Activated naive CD4-positive, alpha-beta T cell treated with anti-CD3 and anti-CD28 coated beads, Interleukin-2, amount 10 ng/mL, durations not matched to agents 7 days and 5 days (primary cell): ENCODE data around the gene DNAH2.

Source experiments
- CTCF ChIA-PET: fragments of 350-600 bp; sonication (Branson Sonifier 250); formaldehyde crosslinking; loops from one replicate; lab custom pipeline; 2021; ENCODE audit warnings: antibody characterized with exemption; lab: Charles Lee
- DNase-seq: peaks from one replicate; pipeline ENCODE4 v3.0.0-alpha.2; 2020
- H3K27ac Mint-ChIP-seq: one replicate; pipeline ENCODE4 v1.8.0; 2021; ENCODE audit warnings: mild to moderate bottlenecking, moderate library complexity, mixed read lengths
- H3K27me3 Mint-ChIP-seq: one replicate; pipeline ENCODE4 v1.8.0; 2021; ENCODE audit warnings: mild to moderate bottlenecking, mixed read lengths
- H3K36me3 Mint-ChIP-seq: one replicate; pipeline ENCODE4 v1.8.0; 2021; ENCODE audit warnings: mixed read lengths
- H3K4me1 Mint-ChIP-seq: one replicate; pipeline ENCODE4 v1.8.0; 2021; ENCODE audit warnings: mixed read lengths
- H3K4me3 Mint-ChIP-seq: one replicate; pipeline ENCODE4 v1.8.0; 2021; ENCODE audit warnings: mild to moderate bottlenecking, moderate library complexity, mixed read lengths
- H3K9me3 Mint-ChIP-seq: one replicate; pipeline ENCODE4 v1.8.0; 2021; ENCODE audit warnings: mixed read lengths

Gene DNAH2

DNA sequence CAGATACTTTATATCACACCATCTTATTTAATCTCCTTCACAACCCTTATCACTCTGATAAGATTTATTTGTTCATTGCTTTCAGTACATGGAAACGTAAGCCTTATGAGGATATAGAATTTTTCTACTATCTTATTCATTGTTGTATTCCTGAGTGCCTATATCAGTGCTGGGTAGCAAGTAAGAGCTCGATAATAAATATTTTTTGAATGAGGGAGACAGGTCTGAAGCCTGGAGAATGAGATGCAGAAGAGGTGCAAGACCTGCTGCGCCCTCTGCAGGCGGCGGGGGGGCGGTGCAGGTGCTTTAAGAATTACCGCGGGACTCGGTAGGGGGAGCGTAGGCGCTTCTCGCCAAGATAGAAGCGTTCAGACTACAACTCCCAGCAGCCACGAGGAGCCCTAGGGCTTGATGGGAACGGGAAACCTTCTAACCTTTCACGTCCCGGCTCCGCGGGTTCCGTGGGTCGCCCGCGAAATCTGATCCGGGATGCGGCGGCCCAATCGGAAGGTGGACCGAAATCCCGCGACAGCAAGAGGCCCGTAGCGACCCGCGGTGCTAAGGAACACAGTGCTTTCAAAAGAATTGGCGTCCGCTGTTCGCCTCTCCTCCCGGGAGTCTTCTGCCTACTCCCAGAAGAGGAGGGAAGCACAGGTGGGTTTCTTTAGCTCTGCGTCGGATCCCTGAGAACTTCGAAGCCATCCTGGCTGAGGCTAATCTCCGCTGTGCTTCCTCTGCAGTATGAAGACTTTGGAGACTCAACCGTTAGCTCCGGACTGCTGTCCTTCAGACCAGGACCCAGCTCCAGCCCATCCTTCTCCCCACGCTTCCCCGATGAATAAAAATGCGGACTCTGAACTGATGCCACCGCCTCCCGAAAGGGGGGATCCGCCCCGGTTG, 29.4 kb upstream of the DNAH2 start, which contains the start of gene WRAP53:
TSS of gene WRAP53 (plus strand) at position 570 of the 900 bp plus-strand sequence. CDS start at position 742, 172 bp downstream.
- peaks cover 42% of the 10 kb centered on the region for H3K4me1 Mint-ChIP-seq
- peak within 1 kb of the TSS; percentile 93 for H3K4me3 Mint-ChIP-seq
- H3K27me3 Mint-ChIP-seq, result peaks cover 5% of the 10 kb centered on the region
- H3K27ac Mint-ChIP-seq, result peak within 1 kb of the TSS; percentile 98
- no peaks in the 10 kb centered on the region for H3K9me3 Mint-ChIP-seq
- peak; percentile 97 for DNase-seq
- CTCF ChIA-PET, result interaction anchor here (0.6 to 4.1 kb wide), 24 partner anchors 15 to 335 kb away, joined by 3 to 60 read pairs (median 6); partner anchors contain the start of genes FXR2, MPDU1, SAT2 and SENP3
- H3K36me3 Mint-ChIP-seq, result peaks cover 30% of the 10 kb centered on the region

- H3K27me3 Mint-ChIP-seq, result peaks cover 5% of the 10 kb centered on the region
- H3K4me1 Mint-ChIP-seq, result peaks cover 39% of the 10 kb centered on the region
- CTCF ChIA-PET, result interaction anchor here (1.9 to 4.1 kb wide), 6 partner anchors 22 to 174 kb away, joined by 7 to 60 read pairs (median 19); partner anchors contain the start of genes SAT2 and SHBG
- H3K9me3 Mint-ChIP-seq, result no peaks in the 10 kb centered on the region
- peak overlapping the region; percentile 98 for H3K27ac Mint-ChIP-seq
- peak overlapping the region; percentile 93 for H3K4me3 Mint-ChIP-seq
- H3K36me3 Mint-ChIP-seq, result peaks cover 30% of the 10 kb centered on the region
- no peak for DNase-seq
Observed at GRCh38 chr17:7688808-7689316, 28.7 kb upstream of the DNAH2 start.

DNA sequence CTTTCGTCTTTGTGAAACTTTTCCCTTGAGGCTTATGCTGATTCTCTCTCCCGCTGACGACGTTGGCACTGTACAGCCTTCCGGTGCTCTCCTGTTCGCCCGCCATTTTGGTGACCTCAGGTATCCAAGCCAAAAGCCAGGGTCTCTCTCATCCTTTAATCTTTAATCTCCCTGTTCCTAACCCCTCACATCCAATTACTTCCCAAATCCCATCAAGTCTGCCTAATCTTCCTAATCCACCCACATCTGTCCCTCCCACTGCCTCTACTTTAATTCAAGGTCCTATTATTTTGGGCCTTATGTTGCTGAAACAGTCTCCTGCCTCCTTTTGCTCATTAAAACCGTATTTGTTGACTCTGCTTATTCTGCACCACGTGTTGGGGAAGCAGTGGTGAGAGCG, 22.0 kb upstream of the DNAH2 start:
- CTCF ChIA-PET, result no interaction called here
- no peak for DNase-seq
- no peak overlapping the region for H3K27ac Mint-ChIP-seq
- H3K9me3 Mint-ChIP-seq, result no peaks in the 10 kb centered on the region
- H3K4me3 Mint-ChIP-seq, result no peak overlapping the region
- H3K36me3 Mint-ChIP-seq, result peaks cover 22% of the 10 kb centered on the region
- no peaks in the 10 kb centered on the region for H3K4me1 Mint-ChIP-seq
- no peaks in the 10 kb centered on the region for H3K27me3 Mint-ChIP-seq

DNA sequence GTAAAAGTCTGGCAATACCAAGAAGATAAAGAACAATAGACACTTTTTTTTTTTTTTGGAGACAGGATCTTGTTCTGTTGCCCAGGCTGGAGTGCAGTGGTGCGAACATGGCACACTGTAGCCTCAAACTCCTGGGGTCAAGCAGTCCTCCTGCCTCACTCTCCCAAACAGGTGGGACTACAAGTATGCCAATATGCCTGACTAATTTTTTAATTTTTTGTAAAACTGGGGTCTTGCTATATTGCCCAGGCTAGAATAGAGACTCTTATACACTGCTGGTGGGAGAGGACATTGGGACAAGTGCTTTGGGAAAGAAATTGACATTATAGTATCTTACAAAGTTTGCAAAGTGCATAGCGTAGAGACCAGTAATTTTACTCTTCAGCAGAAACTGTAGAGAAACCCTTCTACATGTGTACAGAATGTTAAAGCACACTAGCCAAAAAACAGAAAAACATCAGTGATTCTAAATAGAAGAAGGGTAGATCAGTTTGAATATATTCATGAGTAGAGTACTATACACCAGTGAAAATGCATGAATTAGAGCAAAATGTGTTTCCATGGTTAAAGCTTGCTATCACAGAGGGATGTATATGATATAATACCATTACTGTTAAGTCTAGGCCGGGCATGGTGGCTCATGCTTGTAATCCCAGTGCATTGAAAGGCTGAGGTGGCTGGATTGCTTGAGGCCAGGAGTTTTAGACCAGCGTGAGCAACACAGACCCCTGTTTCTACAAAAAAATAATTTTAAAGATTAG, 19.5 kb upstream of the DNAH2 start:
- no peak for DNase-seq
- Mint-ChIP-seq H3K4me1 (no peaks in the 10 kb centered on the region), H3K4me3 (no peak overlapping the region), H3K27me3 (peaks cover 5% of the 10 kb centered on the region), H3K27ac (no peak overlapping the region), H3K36me3 (peaks cover 27% of the 10 kb centered on the region), H3K9me3 (no peaks in the 10 kb centered on the region)
- CTCF ChIA-PET, result no interaction called here

DNA sequence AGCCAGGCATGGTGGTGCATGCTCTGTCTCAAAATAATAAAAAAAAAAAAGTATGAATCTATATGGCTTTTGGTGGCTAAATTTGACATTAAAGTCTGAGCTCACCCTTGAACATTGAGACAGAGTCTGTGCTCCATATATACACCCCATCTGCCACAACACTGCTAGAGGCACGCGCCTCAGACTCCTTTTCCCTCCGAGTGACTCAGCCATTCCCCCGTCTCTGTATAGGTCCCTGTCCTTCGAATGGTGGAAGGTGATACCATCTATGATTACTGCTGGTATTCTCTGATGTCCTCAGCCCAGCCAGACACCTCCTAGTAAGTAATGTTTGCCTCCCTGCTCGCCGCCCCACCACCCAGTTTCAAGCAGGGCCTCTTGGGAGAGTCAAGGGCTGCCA, 17.0 kb upstream of the DNAH2 start:
- H3K36me3 Mint-ChIP-seq, result peaks cover 24% of the 10 kb centered on the region
- H3K4me1 Mint-ChIP-seq, result peaks cover 7% of the 10 kb centered on the region
- no peak for DNase-seq
- H3K27me3 Mint-ChIP-seq, result peaks cover 30% of the 10 kb centered on the region
- no peak overlapping the region for H3K4me3 Mint-ChIP-seq
- CTCF ChIA-PET, result no interaction called here
- H3K9me3 Mint-ChIP-seq, result no peaks in the 10 kb centered on the region
- no peak overlapping the region for H3K27ac Mint-ChIP-seq

DNA sequence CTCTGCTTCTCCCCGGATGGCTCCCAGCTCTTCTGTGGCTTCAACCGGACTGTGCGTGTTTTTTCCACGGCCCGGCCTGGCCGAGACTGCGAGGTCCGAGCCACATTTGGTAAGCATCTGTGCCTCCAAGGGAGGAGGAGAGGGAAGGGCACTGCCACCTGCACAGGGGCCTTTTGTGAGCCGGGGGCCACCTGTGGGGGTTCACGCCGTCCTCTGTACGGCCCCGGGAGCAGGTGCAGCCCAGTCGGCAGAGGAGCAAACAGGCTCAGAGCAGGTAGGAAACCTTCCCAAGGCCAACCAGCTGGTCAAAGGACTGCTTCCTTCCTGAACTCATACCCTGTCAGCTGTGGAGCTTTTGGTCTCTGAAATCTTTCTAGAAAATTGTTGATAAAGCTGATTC, 15.9 kb upstream of the DNAH2 start:
- Mint-ChIP-seq H3K4me3 (no peak overlapping the region), H3K36me3 (peaks cover 19% of the 10 kb centered on the region), H3K9me3 (no peaks in the 10 kb centered on the region), H3K4me1 (peaks cover 11% of the 10 kb centered on the region), H3K27me3 (peaks cover 42% of the 10 kb centered on the region), H3K27ac (no peak overlapping the region)
- CTCF ChIA-PET, result no interaction called here
- no peak for DNase-seq

GRCh38 chr17:7702776-7703175, 14.8 kb upstream of the DNAH2 start:
- no peak for DNase-seq
- Mint-ChIP-seq H3K9me3 (no peaks in the 10 kb centered on the region), H3K27ac (no peak overlapping the region), H3K4me3 (no peak overlapping the region), H3K36me3 (peaks cover 17% of the 10 kb centered on the region), H3K27me3 (peaks cover 53% of the 10 kb centered on the region), H3K4me1 (peaks cover 11% of the 10 kb centered on the region)
- CTCF ChIA-PET, result no interaction called here

GRCh38 chr17:7703584-7704479, 13.7 kb upstream of the DNAH2 start:
- CTCF ChIA-PET, result interaction anchor here (1.0 kb wide), 1 partner anchor 40 kb away, joined by 3 read pairs; no protein-coding TSS in a partner anchor
- no peaks in the 10 kb centered on the region for H3K9me3 Mint-ChIP-seq
- H3K27me3 Mint-ChIP-seq, result peaks cover 62% of the 10 kb centered on the region

GRCh38 chr17:7704601-7705268, 12.8 kb upstream of the DNAH2 start, which contains the start of gene EFNB3:
Gene EFNB3, plus strand, starts transcription at chr17:7705202. Its CDS starts 397 bp downstream, at chr17:7705599.
- Mint-ChIP-seq H3K27ac (no peak within 1 kb of the TSS), H3K9me3 (no peaks in the 10 kb centered on the region)
- CTCF ChIA-PET, result interaction anchor here (1.0 kb wide), 1 partner anchor 39 kb away, joined by 3 read pairs; no protein-coding TSS in a partner anchor

More at GRCh38 chr17:7703584-7704479, 13.7 kb upstream of the DNAH2 start:
- no peak for DNase-seq
- peaks cover 11% of the 10 kb centered on the region for H3K4me1 Mint-ChIP-seq
- H3K36me3 Mint-ChIP-seq, result peaks cover 13% of the 10 kb centered on the region
- H3K4me3 Mint-ChIP-seq, result no peak overlapping the region
- no peak overlapping the region for H3K27ac Mint-ChIP-seq

DNA sequence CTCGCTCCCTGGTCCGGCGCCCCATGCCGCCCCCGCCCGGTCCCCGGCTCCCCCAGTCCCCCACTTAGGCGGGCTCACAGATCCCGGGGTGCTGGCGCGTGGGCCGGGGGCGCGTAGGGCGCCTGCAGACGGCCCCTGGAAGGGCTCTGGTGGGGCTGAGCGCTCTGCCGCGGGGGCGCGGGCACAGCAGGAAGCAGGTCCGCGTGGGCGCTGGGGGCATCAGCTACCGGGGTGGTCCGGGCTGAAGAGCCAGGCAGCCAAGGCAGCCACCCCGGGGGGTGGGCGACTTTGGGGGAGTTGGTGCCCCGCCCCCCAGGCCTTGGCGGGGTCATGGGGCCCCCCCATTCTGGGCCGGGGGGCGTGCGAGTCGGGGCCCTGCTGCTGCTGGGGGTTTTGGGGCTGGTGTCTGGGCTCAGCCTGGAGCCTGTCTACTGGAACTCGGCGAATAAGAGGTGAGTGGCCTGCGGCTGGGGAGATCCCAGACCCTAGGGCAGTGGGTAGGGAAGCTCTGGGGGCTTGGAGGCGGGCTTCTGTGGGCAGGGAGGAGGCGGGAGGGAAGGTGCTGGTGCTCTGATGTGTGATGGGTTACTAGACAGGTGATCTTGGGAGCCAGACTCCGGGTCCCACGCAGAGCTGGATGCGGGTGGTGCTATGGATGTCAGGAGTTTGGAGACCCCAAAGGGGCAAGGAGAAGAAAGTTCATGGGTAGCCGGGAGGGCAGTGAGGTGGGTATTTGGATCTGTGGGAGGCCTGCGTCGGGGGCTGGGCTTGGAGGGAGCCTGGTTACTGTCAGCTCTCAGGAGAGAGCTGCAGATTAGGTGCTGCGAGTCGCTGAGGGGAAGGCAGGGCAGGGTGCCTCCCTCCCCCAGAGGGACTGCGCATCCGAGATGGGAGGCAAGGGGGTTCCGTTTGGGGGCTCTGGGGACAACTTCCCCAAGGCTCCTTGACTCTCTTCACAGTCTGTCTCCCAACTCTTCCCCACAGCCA, 12.0 kb upstream of the DNAH2 start:
- Mint-ChIP-seq H3K27ac (no peak overlapping the region), H3K36me3 (peaks cover 13% of the 10 kb centered on the region), H3K9me3 (no peaks in the 10 kb centered on the region), H3K4me1 (peaks cover 18% of the 10 kb centered on the region), H3K27me3 (peaks cover 77% of the 10 kb centered on the region), H3K4me3 (no peak overlapping the region)
- CTCF ChIA-PET, result no interaction called here
- no peak for DNase-seq

More at GRCh38 chr17:7704601-7705268, 12.8 kb upstream of the DNAH2 start, which contains the start of gene EFNB3:
- no peak within 1 kb of the TSS for H3K4me3 Mint-ChIP-seq
- H3K36me3 Mint-ChIP-seq, result peaks cover 13% of the 10 kb centered on the region
- H3K4me1 Mint-ChIP-seq, result peaks cover 11% of the 10 kb centered on the region
- peak; percentile 29 for DNase-seq
- peaks cover 69% of the 10 kb centered on the region for H3K27me3 Mint-ChIP-seq

DNA sequence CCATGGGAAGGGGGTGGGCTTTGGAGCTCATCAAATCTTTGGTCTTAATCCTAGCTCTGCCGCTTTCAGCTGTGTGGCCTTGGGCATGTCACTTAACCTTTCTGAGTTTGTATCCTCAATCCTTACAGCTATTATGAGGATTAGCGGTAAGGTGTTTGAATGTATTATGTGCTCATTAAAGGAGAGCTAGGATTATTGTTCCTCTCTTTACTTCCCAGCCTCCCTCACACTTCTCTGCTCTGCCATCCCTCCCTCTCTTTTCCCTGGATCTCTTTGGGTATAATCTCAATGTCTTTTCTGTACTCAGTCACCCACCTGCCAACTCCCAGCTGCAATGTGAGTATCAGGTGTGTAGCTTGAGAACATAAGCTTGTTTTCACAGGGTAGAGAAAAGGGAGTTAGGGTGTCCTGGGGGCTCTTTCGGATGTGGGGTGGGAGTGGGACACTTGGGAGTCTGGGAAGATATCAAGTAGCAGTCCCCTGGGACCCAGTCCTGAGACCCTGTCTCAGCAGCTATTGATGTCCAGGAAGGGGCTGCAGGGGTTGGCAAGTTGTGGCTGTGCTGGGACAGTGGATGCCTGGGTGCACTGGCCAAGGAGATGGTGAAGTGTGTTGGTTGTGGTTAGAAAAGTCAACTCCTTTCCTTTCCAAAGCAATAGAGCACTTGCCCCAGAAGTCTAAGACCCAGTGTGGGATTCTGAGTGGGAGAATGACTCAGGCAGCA, 10.8 kb upstream of the DNAH2 start:
- H3K9me3 Mint-ChIP-seq, result no peaks in the 10 kb centered on the region
- peaks cover 87% of the 10 kb centered on the region for H3K27me3 Mint-ChIP-seq
- peaks cover 25% of the 10 kb centered on the region for H3K4me1 Mint-ChIP-seq
- no peak overlapping the region for H3K4me3 Mint-ChIP-seq
- no peak for DNase-seq
- no peak overlapping the region for H3K27ac Mint-ChIP-seq
- H3K36me3 Mint-ChIP-seq, result peaks cover 8% of the 10 kb centered on the region
- CTCF ChIA-PET, result interaction anchor here (1.4 kb wide), 1 partner anchor 9 kb away, joined by 7 read pairs; no protein-coding TSS in a partner anchor
